Breast epithelium (tissue), 4 donors: ENCODE measurements around the gene BCL2. TPM values are rescaled to one million over a fixed set of nuclear protein-coding genes. Genes with fewer than 3 reads are reported as not detected.
"Not testable (repeated sequence)": the region's sequence is repeated elsewhere in the genome, so short reads cannot be mapped to it uniquely, and the experiment has no call there.

ENCODE experiments used
- DNase-seq, 2 donors: peaks; one replicate each; pipeline ENCODE4 v3.0.0-alpha.2; 2019; ENCODE audit warnings: low spot score in 2 of 2
- H3K27ac ChIP-seq, 2 donors: fragments of 200-600 bp; sonication (generic) in 1 of 2; one replicate each; pipeline ENCODE4 v1.5.1; 2016 to 2019; ENCODE audit warnings: mild to moderate bottlenecking in 1 of 2
- H3K27me3 ChIP-seq, 2 donors: fragments of 200-600 bp; sonication (generic) in 1 of 2; one replicate each; pipeline versions ENCODE4 v1.5.1 to v1.6.0; 2017 to 2019; ENCODE audit warnings: control low read depth in 1 of 2, mild to moderate bottlenecking in 1 of 2
- H3K36me3 ChIP-seq: fragments of 200-600 bp; one replicate; pipeline ENCODE4 v1.5.1; 2019
- H3K4me1 ChIP-seq, 2 donors: fragments of 200-600 bp; sonication (generic); one replicate each; pipeline ENCODE4 v1.5.1; 2016 to 2019; ENCODE audit warnings: control low read depth in 1 of 2
- H3K4me3 ChIP-seq, 3 donors: fragments of 200-600 bp; sonication (generic); 1 replicate in 2 of 3; 2 replicates in 1 of 3; pipeline ENCODE4 v1.5.1; 2016 to 2019; ENCODE audit warnings: mild to moderate bottlenecking in 3 of 3, moderate library complexity in 2 of 3
- H3K9me3 ChIP-seq, 2 donors: fragments of 200-600 bp; sonication (generic) in 1 of 2; one replicate each; pipeline ENCODE4 v1.5.1; 2016 to 2019; ENCODE audit warnings: control low read depth in 1 of 2
- POLR2A ChIP-seq: fragments of 450-650 bp; IDR thresholded peaks from one replicate; pipeline ENCODE4 v1.6.1; 2016; ENCODE audit warnings: antibody characterized with exemption, mild to moderate bottlenecking, moderate library complexity
- POLR2AphosphoS5 ChIP-seq, 3 donors: sonication (generic); formaldehyde crosslinking; IDR thresholded peaks; one replicate each; pipeline ENCODE4 v1.6.1; 2017; ENCODE audit warnings: antibody characterized with exemption in 3 of 3
- intact Hi-C: fragments of 100-400 bp; cut with DNase I; formaldehyde crosslinking; loops from one replicate; pipeline ENCODE4 v1.15.1; 2023; ENCODE audit warnings: low total_unique reads
- total RNA-seq, 3 donors: library from RNA; depleted of rRNA; stranded (reverse); fragments of >200 nt; gene quantifications; one replicate each; pipeline ENCODE4 v1.1.0, GENCODE V29; 2016
- TF ChIP-seq, protein P1 (sequence below), 3 donors: fragments of 450-650 bp; IDR thresholded peaks; one replicate each; pipeline ENCODE4 v1.5.1; 2016 to 2017; ENCODE audit warnings: antibody characterized with exemption in 3 of 3, mild to moderate bottlenecking in 3 of 3, moderate library complexity in 3 of 3

BCL2 gene
- total RNA-seq, 3 donors from 2014 or later, result 41.3 to 82.5 (median 43.6) TPM

DNA sequence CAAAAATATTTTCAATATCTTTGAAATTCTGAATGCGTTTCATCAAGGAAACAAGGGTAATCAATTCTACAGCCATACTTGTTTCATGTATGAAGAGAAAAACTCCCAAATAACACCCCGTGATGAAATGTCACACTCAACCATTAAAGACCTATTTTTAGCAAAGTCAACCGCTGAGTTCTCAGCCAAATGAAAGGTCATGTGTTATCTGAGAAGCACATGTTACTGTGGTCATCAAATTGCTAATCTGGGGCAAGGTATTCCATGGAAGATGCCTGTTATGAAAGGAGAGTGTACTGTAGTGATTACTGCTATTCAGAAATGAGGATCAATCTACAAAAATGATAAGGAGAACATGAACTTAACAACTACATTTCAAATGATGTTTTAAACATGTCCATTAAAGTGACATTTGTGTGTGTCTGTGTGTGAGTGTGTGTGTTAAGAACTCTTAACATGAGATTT lies 126.7 kb downstream of the BCL2 start:
- no peak overlapping the region for H3K27ac ChIP-seq
- TF ChIP-seq POLR2A (no peak), POLR2AphosphoS5 (IDR thresholded peaks at IDR 0.05) (no peak)
- TF ChIP-seq, protein P1, sequence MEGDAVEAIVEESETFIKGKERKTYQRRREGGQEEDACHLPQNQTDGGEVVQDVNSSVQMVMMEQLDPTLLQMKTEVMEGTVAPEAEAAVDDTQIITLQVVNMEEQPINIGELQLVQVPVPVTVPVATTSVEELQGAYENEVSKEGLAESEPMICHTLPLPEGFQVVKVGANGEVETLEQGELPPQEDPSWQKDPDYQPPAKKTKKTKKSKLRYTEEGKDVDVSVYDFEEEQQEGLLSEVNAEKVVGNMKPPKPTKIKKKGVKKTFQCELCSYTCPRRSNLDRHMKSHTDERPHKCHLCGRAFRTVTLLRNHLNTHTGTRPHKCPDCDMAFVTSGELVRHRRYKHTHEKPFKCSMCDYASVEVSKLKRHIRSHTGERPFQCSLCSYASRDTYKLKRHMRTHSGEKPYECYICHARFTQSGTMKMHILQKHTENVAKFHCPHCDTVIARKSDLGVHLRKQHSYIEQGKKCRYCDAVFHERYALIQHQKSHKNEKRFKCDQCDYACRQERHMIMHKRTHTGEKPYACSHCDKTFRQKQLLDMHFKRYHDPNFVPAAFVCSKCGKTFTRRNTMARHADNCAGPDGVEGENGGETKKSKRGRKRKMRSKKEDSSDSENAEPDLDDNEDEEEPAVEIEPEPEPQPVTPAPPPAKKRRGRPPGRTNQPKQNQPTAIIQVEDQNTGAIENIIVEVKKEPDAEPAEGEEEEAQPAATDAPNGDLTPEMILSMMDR (IDR thresholded peaks at IDR 0.05), result no peak
- H3K36me3 ChIP-seq, result no peaks in the 10 kb centered on the region
- no peaks in the 10 kb centered on the region for H3K9me3 ChIP-seq
- intact Hi-C loops, result no loop called here
- no peak for DNase-seq
- no peaks in the 10 kb centered on the region for H3K27me3 ChIP-seq
- peaks cover 0 to 10% of the 10 kb centered on the region in 2 donors for H3K4me1 ChIP-seq
- no peak overlapping the region for H3K4me3 ChIP-seq

DNA sequence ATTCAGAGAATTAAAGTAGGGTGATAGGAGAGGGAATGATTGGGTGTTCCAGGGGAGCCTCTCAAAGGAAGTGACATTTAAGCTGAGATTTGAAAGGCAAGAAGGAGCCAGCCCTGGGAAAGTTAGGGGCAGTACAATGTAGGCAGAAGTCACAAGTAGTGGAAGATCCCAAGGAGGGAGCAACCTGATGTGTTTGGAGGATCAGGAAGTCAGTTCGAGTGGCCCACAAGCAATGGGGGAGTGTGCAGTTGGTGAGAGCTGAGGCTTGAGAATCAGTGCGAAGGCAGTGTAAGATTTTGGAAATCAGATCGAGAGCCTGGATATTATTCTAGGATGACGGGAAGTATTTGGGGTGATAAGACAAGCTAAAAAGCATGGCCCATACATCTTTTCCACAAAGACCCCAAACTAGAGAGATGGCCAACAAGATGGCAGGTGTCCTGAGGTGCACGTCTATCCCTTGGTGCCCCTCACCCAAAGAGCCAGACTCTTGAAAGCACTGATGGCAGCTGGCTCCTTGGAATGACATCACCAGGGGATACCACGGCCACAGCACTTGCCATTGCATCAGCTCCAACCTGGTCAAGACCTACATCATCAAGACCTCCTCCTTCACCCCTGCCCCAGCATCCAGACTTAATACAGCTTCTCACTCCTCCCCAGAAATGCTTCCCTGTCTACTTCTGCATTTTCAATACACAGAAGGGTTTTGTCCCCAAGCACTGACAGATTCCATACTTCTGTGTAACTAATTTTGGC lies 127.3 kb downstream of the BCL2 start:
- Histone ChIP-seq H3K27ac (no peak overlapping the region), H3K4me3 (no peak overlapping the region), H3K9me3 (no peaks in the 10 kb centered on the region), H3K4me1 (peaks cover 0 to 10% of the 10 kb centered on the region in 2 donors), H3K27me3 (no peaks in the 10 kb centered on the region), H3K36me3 (no peaks in the 10 kb centered on the region)
- TF ChIP-seq POLR2AphosphoS5 (IDR thresholded peaks at IDR 0.05) (no peak), POLR2A (no peak)
- TF ChIP-seq, protein P1 (IDR thresholded peaks at IDR 0.05), result no peak
- intact Hi-C loops, result no loop called here
- no peak for DNase-seq

DNA sequence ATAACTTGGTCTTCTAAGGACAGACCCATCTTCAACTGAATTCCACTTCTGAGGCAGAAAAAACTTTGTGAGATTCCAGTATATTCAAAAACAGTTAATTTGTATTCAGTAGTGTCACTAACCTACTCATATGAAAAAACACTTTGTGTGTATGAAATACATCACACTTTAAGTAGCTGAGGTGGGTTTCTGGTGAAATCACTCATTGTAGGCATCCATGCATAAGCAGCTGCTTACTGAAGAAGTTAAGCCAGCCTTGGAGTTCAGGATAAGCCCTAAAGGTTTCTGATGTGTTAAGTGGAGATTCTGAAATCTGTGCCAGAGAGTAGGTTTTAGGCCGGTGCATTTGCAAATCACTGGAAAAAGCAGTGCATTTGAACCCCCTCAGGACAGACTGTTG lies 128.2 kb downstream of the BCL2 start:
- H3K9me3 ChIP-seq, result no peaks in the 10 kb centered on the region
- no peak for DNase-seq
- H3K4me1 ChIP-seq, result peaks cover 0 to 10% of the 10 kb centered on the region in 2 donors
- no peaks in the 10 kb centered on the region for H3K36me3 ChIP-seq
- no peak for TF ChIP-seq POLR2A
- TF ChIP-seq POLR2AphosphoS5 (IDR thresholded peaks at IDR 0.05), result no peak
- TF ChIP-seq, protein P1 (IDR thresholded peaks at IDR 0.05), result no peak
- intact Hi-C loops, result no loop called here
- no peak overlapping the region for H3K4me3 ChIP-seq
- H3K27ac ChIP-seq, result no peak overlapping the region
- no peaks in the 10 kb centered on the region for H3K27me3 ChIP-seq

DNA sequence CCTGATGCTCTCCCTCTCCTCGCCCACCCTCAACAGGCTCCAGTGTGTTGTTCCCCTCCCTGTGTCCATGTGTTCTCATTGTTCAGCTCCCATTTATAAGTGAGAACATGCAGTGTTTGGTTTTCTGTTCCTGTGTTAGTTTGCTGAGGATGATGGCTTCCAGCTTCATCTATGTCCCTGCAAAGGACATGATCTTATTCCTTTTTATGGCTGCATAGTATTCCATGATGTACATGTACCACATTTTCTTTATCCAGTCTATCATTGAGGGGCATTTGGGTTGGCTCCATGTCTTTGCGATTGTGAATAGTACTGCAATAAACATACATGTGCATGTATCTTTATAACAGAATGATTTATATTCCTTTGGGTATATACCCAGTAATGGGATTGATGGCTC lies 128.7 kb downstream of the BCL2 start:
- DNase-seq, H3K4me3 ChIP-seq, H3K9me3 ChIP-seq, H3K27ac ChIP-seq, H3K36me3 ChIP-seq, intact Hi-C loops, H3K4me1 ChIP-seq, H3K27me3 ChIP-seq: not testable (repeated sequence)

DNA sequence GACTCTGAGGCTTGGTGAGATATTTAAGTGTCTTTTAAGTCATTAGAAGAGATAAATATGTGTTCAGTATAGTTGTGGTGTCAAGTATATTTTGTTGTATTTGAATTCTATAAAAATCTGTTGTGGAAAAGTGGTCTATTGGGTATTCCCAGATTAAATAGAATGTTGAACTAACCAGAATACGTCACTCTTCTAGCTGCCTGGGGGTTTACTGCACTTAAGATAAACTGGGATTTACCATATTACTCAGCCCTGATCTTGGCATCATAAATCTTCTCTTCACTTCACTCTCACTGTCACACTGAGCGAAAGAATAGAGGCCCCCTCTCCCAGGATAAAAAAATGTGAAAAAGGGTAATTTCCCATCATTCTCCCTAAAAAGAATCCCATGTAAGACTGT lies 129.8 kb downstream of the BCL2 start:
- no peaks in the 10 kb centered on the region for H3K4me1 ChIP-seq
- no peak for DNase-seq
- H3K4me3 ChIP-seq, result no peak overlapping the region
- H3K27ac ChIP-seq, result no peak overlapping the region
- intact Hi-C loops, result no loop called here
- TF ChIP-seq POLR2AphosphoS5 (IDR thresholded peaks at IDR 0.05) (no peak), POLR2A (no peak)
- TF ChIP-seq, protein P1 (IDR thresholded peaks at IDR 0.05), result no peak
- H3K9me3 ChIP-seq, result no peaks in the 10 kb centered on the region
- no peaks in the 10 kb centered on the region for H3K36me3 ChIP-seq
- H3K27me3 ChIP-seq, result no peaks in the 10 kb centered on the region
